ENCODE results near the gene RTN3.

Gene RTN3

GRCh38 chr11:63716046-63716445 lies 34.7 kb downstream of the RTN3 start:
- Histone ChIP-seq H3K9me3 (ENCODE audit: control insufficient read depth, low read length) (no peaks in the 10 kb centered on the region), H3K4me3 (ENCODE audit: low read length) (no peak overlapping the region), H3K27me3 (ENCODE audit: control insufficient read depth, insufficient read depth, low read length) (no peaks in the 10 kb centered on the region), H3K36me3 (ENCODE audit: control insufficient read depth, insufficient read depth, low read length) (no peaks in the 10 kb centered on the region), H3K9ac (ENCODE audit: low read length) (no peak overlapping the region), H3K4me1 (ENCODE audit: control insufficient read depth, insufficient read depth, low read length) (no peaks in the 10 kb centered on the region)

DNA sequence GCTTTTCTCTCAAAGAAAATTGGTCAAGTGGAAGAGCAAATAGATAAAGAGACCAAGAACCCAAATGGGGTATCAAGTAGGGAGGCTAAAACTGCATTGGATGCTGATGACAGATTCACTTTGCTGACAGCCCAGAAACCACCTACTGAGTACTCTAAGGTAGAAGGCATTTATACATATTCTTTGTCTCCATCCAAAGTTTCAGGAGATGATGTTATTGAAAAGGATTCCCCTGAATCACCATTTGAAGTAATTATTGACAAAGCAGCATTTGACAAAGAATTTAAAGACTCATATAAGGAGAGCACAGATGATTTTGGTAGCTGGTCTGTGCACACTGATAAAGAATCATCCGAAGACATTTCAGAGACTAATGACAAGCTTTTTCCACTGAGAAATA lies 37.7 kb downstream of the RTN3 start:
- no peak overlapping the region for H3K9ac ChIP-seq (ENCODE audit: low read length)

GRCh38 chr11:63719987-63720386 lies 38.7 kb downstream of the RTN3 start:
- Histone ChIP-seq H3K27me3 (ENCODE audit: control insufficient read depth, insufficient read depth, low read length) (no peaks in the 10 kb centered on the region), H3K4me1 (ENCODE audit: control insufficient read depth, insufficient read depth, low read length) (no peaks in the 10 kb centered on the region), H3K36me3 (ENCODE audit: control insufficient read depth, insufficient read depth, low read length) (no peaks in the 10 kb centered on the region), H3K9me3 (ENCODE audit: control insufficient read depth, low read length) (no peaks in the 10 kb centered on the region), H3K9ac (ENCODE audit: low read length) (no peak overlapping the region), H3K4me3 (ENCODE audit: low read length) (no peak overlapping the region)

More for the DNA sequence above, 37.7 kb downstream of the RTN3 start:
- Histone ChIP-seq H3K4me3 (ENCODE audit: low read length) (no peak overlapping the region), H3K36me3 (ENCODE audit: control insufficient read depth, insufficient read depth, low read length) (no peaks in the 10 kb centered on the region), H3K27me3 (ENCODE audit: control insufficient read depth, insufficient read depth, low read length) (no peaks in the 10 kb centered on the region), H3K9me3 (ENCODE audit: control insufficient read depth, low read length) (no peaks in the 10 kb centered on the region), H3K4me1 (ENCODE audit: control insufficient read depth, insufficient read depth, low read length) (no peaks in the 10 kb centered on the region)

- no peak overlapping the region for H3K4me3 ChIP-seq (ENCODE audit: low read length)
- no peaks in the 10 kb centered on the region for H3K36me3 ChIP-seq (ENCODE audit: control insufficient read depth, insufficient read depth, low read length)
- no peaks in the 10 kb centered on the region for H3K9me3 ChIP-seq (ENCODE audit: control insufficient read depth, low read length)
- no peaks in the 10 kb centered on the region for H3K4me1 ChIP-seq (ENCODE audit: control insufficient read depth, insufficient read depth, low read length)
- no peaks in the 10 kb centered on the region for H3K27me3 ChIP-seq (ENCODE audit: control insufficient read depth, insufficient read depth, low read length)
- no peak overlapping the region for H3K9ac ChIP-seq (ENCODE audit: low read length)
These were observed 39.3 kb downstream of the RTN3 start for GRCh38 chr11:63720611-63721010.

- no peak overlapping the region for H3K9ac ChIP-seq (ENCODE audit: low read length)
- no peaks in the 10 kb centered on the region for H3K4me1 ChIP-seq (ENCODE audit: control insufficient read depth, insufficient read depth, low read length)
- H3K9me3 ChIP-seq (ENCODE audit: control insufficient read depth, low read length), result no peaks in the 10 kb centered on the region
- no peak overlapping the region for H3K4me3 ChIP-seq (ENCODE audit: low read length)
- H3K27me3 ChIP-seq (ENCODE audit: control insufficient read depth, insufficient read depth, low read length), result no peaks in the 10 kb centered on the region
- no peaks in the 10 kb centered on the region for H3K36me3 ChIP-seq (ENCODE audit: control insufficient read depth, insufficient read depth, low read length)
These were observed 48.0 kb downstream of the RTN3 start for GRCh38 chr11:63729326-63729725.

DNA sequence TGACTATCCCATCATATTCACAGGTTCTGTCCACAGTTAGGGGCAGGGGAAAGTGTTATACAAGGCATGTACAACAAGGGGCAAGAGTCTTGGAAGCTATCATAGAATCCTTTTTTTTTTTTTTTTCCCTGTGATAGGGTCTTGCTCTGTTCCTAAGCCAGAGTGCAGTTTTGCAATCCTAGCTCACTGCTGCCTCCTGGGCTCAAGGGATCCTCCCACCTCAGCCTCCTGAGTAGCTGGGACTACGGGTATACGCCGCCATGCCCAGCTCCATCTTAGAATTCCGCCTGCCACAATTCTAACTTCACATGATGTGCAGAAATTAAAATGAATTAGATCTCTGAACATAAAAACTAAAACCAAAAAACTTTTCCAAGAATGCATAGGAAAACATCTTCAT lies 55.6 kb downstream of the RTN3 start:
- Histone ChIP-seq H3K9me3 (ENCODE audit: control insufficient read depth, low read length) (no peaks in the 10 kb centered on the region), H3K4me1 (ENCODE audit: control insufficient read depth, insufficient read depth, low read length) (no peaks in the 10 kb centered on the region), H3K27me3 (ENCODE audit: control insufficient read depth, insufficient read depth, low read length) (no peaks in the 10 kb centered on the region), H3K36me3 (ENCODE audit: control insufficient read depth, insufficient read depth, low read length) (no peaks in the 10 kb centered on the region), H3K9ac (ENCODE audit: low read length) (no peak overlapping the region), H3K4me3 (ENCODE audit: low read length) (no peak overlapping the region)

DNA sequence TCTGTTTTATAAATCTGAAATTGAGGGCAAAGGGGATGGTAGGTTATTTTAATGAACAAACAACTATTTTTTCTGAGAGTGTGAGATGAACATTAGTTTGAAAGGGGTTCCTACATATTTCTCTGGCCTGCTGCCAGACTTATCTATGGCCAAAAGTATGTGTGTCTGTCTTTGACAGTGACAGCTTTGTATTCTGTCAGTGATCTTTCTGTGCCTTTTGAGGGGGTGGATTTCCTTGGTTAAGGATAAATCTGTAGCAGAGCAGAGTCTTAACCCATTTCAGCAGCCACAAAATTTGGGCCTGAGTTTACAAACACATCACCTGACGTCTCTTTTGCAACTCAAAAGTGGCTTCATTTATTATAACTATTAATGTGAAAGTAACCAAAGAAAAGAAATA lies 56.4 kb downstream of the RTN3 start:
- no peaks in the 10 kb centered on the region for H3K4me1 ChIP-seq (ENCODE audit: control insufficient read depth, insufficient read depth, low read length)
- no peak overlapping the region for H3K9ac ChIP-seq (ENCODE audit: low read length)
- no peaks in the 10 kb centered on the region for H3K27me3 ChIP-seq (ENCODE audit: control insufficient read depth, insufficient read depth, low read length)
- no peaks in the 10 kb centered on the region for H3K9me3 ChIP-seq (ENCODE audit: control insufficient read depth, low read length)
- no peaks in the 10 kb centered on the region for H3K36me3 ChIP-seq (ENCODE audit: control insufficient read depth, insufficient read depth, low read length)
- H3K4me3 ChIP-seq (ENCODE audit: low read length), result no peak overlapping the region

DNA sequence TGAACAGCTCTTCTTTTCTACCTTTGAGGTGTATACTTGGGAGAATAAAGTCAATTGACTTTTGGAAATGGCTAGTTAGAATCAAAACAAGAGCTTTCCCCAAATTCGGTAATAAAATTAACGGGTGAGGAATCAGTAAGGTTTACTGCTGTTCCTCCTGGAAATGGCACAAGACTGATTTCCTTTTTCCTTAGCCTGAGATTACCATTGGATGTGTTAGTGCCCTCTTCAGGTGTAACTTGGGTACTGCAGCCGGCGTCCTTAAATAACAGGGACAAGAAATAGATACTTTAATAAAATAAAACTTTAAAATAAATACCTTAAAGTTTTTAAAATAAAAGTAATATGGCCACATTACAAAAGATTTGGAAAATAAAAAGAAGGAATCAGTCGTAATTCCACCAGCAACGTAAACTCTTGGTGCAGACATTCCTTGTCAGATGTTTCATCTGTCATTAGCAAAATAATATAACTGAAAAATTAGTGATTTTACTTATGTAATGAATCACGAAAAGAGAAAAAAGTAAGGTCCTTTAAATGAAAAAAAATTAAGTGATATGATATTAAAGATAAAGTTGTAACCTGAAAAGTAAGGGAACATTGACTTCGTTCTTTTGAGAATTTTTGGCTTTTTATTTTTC lies 57.5 kb downstream of the RTN3 start:
- Histone ChIP-seq H3K4me3 (ENCODE audit: low read length) (no peak overlapping the region), H3K36me3 (ENCODE audit: control insufficient read depth, insufficient read depth, low read length) (no peaks in the 10 kb centered on the region), H3K4me1 (ENCODE audit: control insufficient read depth, insufficient read depth, low read length) (no peaks in the 10 kb centered on the region), H3K9ac (ENCODE audit: low read length) (no peak overlapping the region), H3K9me3 (ENCODE audit: control insufficient read depth, low read length) (no peaks in the 10 kb centered on the region), H3K27me3 (ENCODE audit: control insufficient read depth, insufficient read depth, low read length) (no peaks in the 10 kb centered on the region)

DNA sequence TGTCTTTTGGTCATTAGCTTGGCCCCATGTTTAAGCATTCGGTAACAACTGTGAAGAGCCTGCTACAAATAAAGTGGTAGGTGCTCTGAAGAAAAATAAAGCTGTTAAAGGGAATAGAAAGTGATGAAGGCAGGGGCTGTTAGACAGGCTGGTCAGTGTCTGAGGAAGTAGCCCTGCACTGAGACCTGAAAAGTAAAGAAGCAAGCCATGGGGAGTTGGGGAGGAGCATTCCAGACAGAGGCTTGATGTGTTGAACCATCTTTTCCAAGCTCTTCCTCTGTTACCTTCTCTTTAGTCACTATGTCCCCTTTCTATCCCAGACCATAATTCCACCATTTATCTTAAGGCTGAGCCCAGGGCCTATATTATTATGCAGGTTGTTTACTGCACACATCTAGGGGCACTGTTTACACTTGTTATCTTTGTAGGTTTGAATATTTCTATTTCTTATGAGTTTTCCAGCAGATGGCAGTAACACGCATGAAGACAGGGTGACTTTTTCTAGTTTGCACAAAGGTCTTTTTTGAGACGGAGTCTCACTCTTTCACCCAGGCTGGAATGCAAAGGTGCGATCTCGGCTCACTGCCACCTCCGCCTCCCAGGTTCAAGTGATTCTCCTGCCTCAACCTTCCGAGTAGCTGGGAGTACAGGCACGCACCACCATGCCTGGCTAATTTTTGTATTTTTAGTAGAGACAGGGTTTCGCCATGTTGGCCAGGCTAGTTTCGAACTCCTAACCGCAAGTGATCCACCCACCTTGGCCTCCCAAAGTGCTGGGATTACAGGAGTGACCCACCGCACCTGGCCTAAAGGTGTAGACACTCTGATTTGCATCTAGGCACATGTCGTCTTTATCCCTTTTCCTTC lies 64.2 kb downstream of the RTN3 start:
- Histone ChIP-seq H3K9me3 (ENCODE audit: control insufficient read depth, low read length) (no peaks in the 10 kb centered on the region), H3K4me1 (ENCODE audit: control insufficient read depth, insufficient read depth, low read length) (no peaks in the 10 kb centered on the region), H3K4me3 (ENCODE audit: low read length) (no peak overlapping the region), H3K36me3 (ENCODE audit: control insufficient read depth, insufficient read depth, low read length) (no peaks in the 10 kb centered on the region), H3K27me3 (ENCODE audit: control insufficient read depth, insufficient read depth, low read length) (no peaks in the 10 kb centered on the region), H3K9ac (ENCODE audit: low read length) (no peak overlapping the region)

- no peaks in the 10 kb centered on the region for H3K36me3 ChIP-seq (ENCODE audit: control insufficient read depth, insufficient read depth, low read length)
- H3K9ac ChIP-seq (ENCODE audit: low read length), result no peak overlapping the region
- H3K27me3 ChIP-seq (ENCODE audit: control insufficient read depth, insufficient read depth, low read length), result no peaks in the 10 kb centered on the region
- H3K4me1 ChIP-seq (ENCODE audit: control insufficient read depth, insufficient read depth, low read length), result no peaks in the 10 kb centered on the region
- no peak overlapping the region for H3K4me3 ChIP-seq (ENCODE audit: low read length)
- no peaks in the 10 kb centered on the region for H3K9me3 ChIP-seq (ENCODE audit: control insufficient read depth, low read length)
These were observed 65.7 kb downstream of the RTN3 start for GRCh38 chr11:63747011-63747410.

DNA sequence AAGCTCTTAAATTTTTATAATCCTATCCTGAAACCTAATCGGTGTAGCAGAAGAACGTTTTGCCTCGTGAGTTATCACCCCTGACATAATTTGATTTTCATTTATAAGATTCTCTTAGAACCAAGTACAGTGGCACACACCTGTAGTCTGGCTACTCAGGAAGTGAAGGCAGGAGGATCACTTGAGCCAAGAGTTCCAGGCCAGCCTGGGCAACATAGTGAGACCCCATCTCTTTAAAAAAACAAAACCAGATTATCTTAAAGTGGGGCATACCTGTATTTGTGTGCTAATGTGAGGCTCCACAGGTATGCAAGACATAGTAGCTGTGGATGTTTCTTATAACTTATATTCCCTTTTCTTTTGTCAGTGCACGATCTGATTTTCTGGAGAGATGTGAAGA lies 68.3 kb downstream of the RTN3 start:
- Histone ChIP-seq H3K9ac (ENCODE audit: low read length) (no peak overlapping the region), H3K4me3 (ENCODE audit: low read length) (no peak overlapping the region), H3K4me1 (ENCODE audit: control insufficient read depth, insufficient read depth, low read length) (no peaks in the 10 kb centered on the region), H3K27me3 (ENCODE audit: control insufficient read depth, insufficient read depth, low read length) (no peaks in the 10 kb centered on the region), H3K36me3 (ENCODE audit: control insufficient read depth, insufficient read depth, low read length) (no peaks in the 10 kb centered on the region), H3K9me3 (ENCODE audit: control insufficient read depth, low read length) (no peaks in the 10 kb centered on the region)

DNA sequence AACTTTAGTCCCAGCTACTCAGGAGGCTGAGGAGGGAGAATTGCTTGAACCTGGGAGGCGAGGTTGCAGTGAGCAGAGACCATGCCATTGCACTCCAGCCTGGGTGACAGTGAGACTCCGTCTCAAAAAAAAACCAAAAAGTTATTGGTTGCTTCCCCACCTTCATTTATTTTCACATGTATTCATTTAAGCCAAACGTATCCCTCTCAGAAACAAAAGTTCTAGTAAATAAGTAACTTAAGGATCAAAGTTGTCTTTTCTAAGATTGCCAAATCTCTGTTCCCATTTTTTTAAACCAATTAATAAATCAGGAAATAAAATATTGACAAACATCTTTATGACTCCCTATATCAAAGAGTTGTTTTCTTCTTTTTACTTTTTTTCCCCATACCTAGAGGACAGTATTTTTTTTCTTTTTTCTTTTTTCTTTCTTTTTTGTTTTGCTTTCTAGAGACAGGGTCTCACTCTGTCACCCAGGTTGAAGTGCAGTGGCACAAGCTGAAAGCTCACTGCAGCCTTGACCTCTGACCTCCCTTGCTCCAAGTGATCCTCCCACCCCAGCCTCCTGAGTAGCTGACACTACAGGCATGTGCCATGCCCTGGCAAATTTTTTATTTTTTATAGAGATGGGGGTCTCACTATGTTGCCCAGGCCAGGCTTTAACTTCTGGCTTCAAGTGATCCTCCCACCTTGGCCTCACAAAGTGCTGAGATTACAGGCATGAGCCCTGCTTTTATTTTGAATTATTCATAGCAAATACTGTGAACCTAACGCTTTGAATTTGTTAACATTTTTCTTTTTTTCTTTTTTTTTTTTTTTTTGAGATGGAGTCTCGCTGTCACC lies 75.8 kb downstream of the RTN3 start:
- no peak overlapping the region for H3K9ac ChIP-seq (ENCODE audit: low read length)
- no peaks in the 10 kb centered on the region for H3K9me3 ChIP-seq (ENCODE audit: control insufficient read depth, low read length)
- H3K4me1 ChIP-seq (ENCODE audit: control insufficient read depth, insufficient read depth, low read length), result peaks cover 1% of the 10 kb centered on the region
- no peaks in the 10 kb centered on the region for H3K27me3 ChIP-seq (ENCODE audit: control insufficient read depth, insufficient read depth, low read length)
- no peak overlapping the region for H3K4me3 ChIP-seq (ENCODE audit: low read length)
- H3K36me3 ChIP-seq (ENCODE audit: control insufficient read depth, insufficient read depth, low read length), result no peaks in the 10 kb centered on the region

Measured in mucosa of stomach (tissue), 1 donor.